HG03521 (cell line): ENCODE measurements around the gene SCARF2.
"Not testable (repeated sequence)": the region's sequence is repeated elsewhere in the genome, so short reads cannot be mapped to it uniquely, and the experiment has no call there.

Experiments used
- ATAC-seq: cut with Tn5 transposase; IDR thresholded peaks from one replicate; pipeline ENCODE4 v1.9.1; 2021; ENCODE audit warnings: mild to moderate bottlenecking, moderate library complexity; ENCODE audit not compliant: unreplicated experiment

The SCARF2 gene

GRCh38 chr22:20437613-20438426, at the start of gene SCARF2:
Gene SCARF2 (minus strand): TSS chr22:20437825. CDS start chr22:20437754, 71 bp downstream.
- no peak for ATAC-seq

GRCh38 chr22:20486229-20486628, 48.6 kb upstream of the SCARF2 start:
- no peak for ATAC-seq

- ATAC-seq = no peak
Observed at GRCh38 chr22:20484948-20485683, 47.5 kb upstream of the SCARF2 start.

GRCh38 chr22:20483771-20484170, 46.1 kb upstream of the SCARF2 start:
- no peak for ATAC-seq

- not testable (repeated sequence) for ATAC-seq
Observed at GRCh38 chr22:20483143-20483506, 45.5 kb upstream of the SCARF2 start.

DNA sequence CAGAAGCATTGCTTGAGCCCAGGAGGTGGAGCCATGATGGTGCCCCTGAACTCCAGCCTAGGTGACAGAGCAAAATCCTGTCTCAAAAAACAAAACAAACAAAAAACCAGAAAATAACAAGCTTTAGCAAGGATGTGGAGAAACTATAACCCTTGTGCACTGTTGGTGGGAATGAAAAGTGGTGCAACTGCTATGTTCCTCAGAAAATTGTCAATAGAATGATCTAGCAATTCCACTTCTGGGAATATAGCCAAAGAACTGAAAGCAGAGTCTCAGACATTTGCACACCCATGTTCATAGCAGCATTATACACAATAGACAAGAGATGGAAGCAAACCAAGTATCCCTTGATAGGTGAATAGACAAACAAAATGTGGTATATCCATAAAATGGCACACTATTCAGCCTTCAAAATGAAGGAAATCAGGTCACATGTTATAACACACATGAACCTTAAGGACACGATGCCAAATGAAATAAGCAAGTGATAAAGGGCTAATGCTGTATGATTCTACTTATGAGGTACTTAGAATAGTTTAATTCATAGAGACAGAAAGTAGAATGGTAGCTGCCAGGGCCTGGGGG, 42.1 kb upstream of the SCARF2 start:
- no peak for ATAC-seq

GRCh38 chr22:20478059-20478458, 40.4 kb upstream of the SCARF2 start:
- ATAC-seq = not testable (repeated sequence)

DNA sequence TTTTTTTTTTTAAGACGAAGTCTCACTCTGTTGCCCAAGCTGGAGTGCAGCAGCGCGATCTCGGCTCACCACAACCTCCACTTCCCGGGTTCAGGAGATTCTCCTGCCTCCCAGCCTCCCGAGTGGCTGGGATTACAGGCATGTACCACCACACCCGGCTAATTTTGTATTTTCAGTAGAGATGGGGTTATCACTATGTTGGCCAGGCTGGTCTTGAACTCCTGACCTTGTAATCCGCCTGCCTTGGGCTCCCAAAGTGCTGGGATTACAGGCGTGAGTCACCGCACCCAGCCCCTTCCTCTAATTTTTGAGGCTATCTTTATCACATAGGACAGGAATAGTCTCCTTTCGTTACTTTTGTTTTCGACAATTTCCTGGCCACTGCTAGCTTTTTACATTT, 37.9 kb upstream of the SCARF2 start:
- not testable (repeated sequence) for ATAC-seq

- no peak for ATAC-seq
Observed at GRCh38 chr22:20475115-20475436, 37.5 kb upstream of the SCARF2 start.

- ATAC-seq = no peak
Observed at GRCh38 chr22:20472629-20473442, 35.2 kb upstream of the SCARF2 start.

GRCh38 chr22:20471126-20471833, 33.7 kb upstream of the SCARF2 start:
- ATAC-seq = no peak

DNA sequence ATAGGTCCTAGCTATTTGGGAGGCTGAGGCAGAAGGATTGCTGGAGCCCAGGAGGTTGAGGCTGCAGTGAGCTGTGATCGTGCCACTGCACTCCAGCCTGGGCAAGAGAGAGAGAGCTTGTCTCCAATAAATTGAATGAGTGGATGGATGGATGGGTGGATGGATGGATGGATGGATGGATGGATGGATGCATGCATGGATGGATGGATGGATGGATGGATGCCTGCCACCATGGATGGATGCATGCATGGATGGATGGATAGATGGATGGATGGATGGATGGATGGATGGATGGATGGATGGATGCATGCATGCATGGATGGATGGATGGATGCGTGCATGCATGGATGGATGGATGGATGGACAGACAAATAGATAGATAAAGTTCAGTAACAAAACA, 32.9 kb upstream of the SCARF2 start:
- ATAC-seq = not testable (repeated sequence)

DNA sequence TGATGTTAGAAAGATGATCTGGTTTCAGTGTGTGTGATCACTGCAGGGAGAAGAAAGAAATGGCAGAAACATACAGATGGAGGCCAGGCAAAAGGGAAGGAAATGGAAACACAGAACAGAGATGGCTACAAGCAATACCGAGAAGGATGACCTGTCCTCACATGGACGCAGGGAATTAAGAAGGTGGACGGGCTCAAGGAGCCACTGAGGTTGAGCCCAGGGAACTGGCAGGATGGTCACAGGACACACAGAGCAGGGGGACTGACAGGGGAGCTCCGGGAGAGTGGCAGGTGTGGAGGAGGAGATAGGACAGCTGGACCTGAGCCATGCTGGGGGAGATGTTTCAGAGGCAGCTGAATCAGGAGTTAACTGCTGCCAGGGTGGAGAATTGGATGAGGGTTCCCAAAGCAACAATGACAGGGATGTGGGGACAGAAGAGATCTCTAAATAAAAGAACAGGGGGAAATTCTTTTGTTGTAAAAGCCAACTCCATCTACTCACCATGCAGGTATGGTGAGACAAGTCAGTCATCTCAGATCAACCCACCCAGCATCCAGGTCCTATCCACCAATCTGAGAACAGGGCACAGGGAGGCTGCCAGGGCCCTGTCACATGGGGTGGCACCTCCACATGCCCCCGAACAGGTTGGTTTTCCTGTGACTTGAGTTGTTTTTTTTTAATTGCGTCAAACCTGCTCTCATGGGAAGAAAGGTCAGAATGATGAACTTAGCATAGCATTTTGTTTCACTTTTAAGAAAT, 31.7 kb upstream of the SCARF2 start:
- no peak for ATAC-seq

DNA sequence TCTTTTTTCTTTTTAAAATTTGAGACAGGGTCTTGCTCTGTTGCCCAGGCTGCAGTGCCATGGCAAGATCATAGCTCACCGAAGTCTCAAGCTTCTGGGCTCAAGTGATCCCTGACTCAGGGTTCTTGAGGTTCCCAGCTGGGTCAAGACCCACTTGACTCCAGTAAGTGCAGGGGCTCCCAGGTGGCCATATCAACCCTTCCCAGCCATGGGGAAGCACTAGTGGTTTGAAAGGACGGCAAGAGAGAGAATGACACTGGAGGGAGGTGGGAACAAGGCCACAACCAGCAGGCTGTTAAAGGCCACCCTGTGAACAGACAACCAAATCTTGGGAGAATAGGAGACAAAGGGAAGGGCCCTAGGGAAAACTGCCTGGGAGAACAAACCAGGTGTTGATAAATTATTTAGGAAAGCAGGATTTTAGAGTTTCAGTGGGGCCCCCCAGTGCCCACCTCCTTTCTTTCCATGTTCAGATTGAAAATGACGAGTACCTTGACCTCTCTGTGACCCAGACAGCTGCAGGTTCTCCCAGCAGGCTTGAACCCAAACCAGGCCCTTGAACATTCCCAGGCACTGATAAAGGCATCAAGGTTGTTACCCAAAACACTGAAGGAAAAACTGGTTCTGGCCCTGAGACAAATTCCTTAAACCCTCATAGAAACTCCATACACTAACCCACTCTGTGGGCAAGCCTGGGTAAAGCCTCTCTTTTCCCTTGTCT, 29.2 kb upstream of the SCARF2 start:
- ATAC-seq = no peak

DNA sequence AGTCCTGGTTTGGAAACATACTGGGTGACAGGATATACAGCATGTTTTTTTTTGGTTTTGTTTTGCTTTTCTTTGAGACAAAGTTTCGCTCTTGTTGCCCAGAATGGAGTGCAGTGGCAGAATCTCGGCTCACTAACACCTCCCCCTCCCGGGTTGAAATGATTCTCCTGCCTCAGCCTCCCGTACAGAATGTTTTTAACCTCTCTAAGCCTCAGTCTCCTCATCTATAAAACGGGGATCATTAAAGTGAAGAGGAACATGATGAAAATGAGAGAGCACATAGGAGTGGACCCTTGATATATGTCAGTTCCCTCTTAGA, 28.1 kb upstream of the SCARF2 start:
- no peak for ATAC-seq

DNA sequence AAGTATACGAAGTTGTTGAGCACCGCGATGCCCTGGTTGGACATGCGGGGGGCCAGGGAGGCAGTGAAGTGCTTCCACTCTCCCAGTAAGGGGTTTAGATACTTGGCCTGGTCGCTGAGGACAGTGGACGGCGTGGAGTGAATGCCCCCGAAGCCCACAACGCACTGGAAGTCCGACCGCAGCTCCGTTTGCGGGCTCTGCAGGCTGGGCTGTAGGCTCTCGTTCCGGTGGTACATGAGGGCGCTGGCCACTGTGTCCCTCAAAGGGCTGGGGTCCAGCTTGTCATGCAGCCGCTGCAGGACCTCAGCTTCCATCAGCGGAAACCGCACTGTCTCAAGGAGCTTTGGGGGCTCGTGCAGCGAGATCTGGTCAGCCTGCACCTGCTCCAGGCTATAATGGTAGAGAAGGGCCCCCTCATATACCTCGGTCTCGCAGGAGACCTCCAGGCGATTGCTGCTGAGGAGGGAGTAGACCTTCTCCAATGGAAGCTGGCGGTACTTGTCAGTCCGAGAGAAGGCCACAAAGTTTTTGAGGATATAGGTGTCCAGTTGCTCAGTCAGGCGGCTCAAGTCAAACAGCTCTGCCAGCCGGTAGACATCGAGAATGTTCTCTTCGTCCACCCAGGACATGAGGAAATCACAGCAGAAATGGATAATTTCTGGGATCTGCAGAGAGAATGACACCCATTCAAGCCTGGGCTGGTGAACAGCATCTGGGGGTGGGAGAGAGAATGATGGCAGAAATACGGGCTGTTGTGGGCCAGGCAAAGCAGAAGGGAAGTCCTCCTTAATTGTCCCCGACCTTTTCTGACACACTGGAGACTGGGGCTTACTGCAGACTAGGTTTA, 27.5 kb upstream of the SCARF2 start:
- no peak for ATAC-seq

GRCh38 chr22:20464096-20464614, 26.5 kb upstream of the SCARF2 start:
- no peak for ATAC-seq
